ENCODE measurements around the gene SUMF1. TPM values are rescaled to one million over a fixed set of nuclear protein-coding genes. Genes with fewer than 3 reads are reported as not detected.

SUMF1 gene
- polyA plus RNA-seq, 1 donor (not counting 4 experiments of a cell fraction or from before 2014, with no cell fraction given), result 36.1 TPM

GRCh38 chr3:4336850-4337546 is 130.1 kb downstream of the SUMF1 start:
- dilution Hi-C loops (cut with MboI; ENCODE audit: extremely low pct_ligation_motif_present, low sequenced_read_pairs), result no loop called here
- H2AFZ ChIP-seq (ENCODE audit: control insufficient read depth, low read length), result no peak overlapping the region
- no peak overlapping the region for H3K4me2 ChIP-seq (ENCODE audit: control insufficient read depth, extremely low read depth, insufficient read depth, low read depth, low read length)
- no peaks in the 10 kb centered on the region for H4K20me1 ChIP-seq (ENCODE audit: control insufficient read depth, extremely low read depth, insufficient read depth, low read length)
- TF ChIP-seq EZH2 (IDR thresholded peaks at IDR 0.05; ENCODE audit: low read length), result no peak
- H3K4me3 ChIP-seq (ENCODE audit: control insufficient read depth in 2 of 3, extremely low read depth in 1 of 3, insufficient read depth in 2 of 3, low read depth in 1 of 3, low read length in 3 of 3), result no peak overlapping the region
- no peak overlapping the region for H3K9ac ChIP-seq (ENCODE audit: control insufficient read depth, extremely low read depth, insufficient read depth, low read length)
- no peaks in the 10 kb centered on the region for H3K36me3 ChIP-seq (ENCODE audit: control insufficient read depth in 2 of 2, extremely low read depth in 1 of 2, insufficient read depth in 2 of 2, low read length in 2 of 2)
- no peak for DNase-seq (ENCODE audit: low read depth, low spot score)
- FAIRE-seq, result no peak
- no peaks in the 10 kb centered on the region for H3K9me3 ChIP-seq (ENCODE audit: control insufficient read depth, low read depth, low read length)
- H3K9me1 ChIP-seq (ENCODE audit: control insufficient read depth, extremely low read depth, insufficient read depth, low read length), result no peaks in the 10 kb centered on the region
- no peaks in the 10 kb centered on the region for H3K27me3 ChIP-seq (ENCODE audit: control insufficient read depth, extremely low read depth, insufficient read depth, low read length)
- H3K27ac ChIP-seq (ENCODE audit: control insufficient read depth, insufficient read depth, low read length), result no peak overlapping the region
- H3K79me2 ChIP-seq (ENCODE audit: control insufficient read depth, insufficient read depth, low read length), result no peaks in the 10 kb centered on the region
- no peaks in the 10 kb centered on the region for H3K4me1 ChIP-seq (ENCODE audit: control insufficient read depth, extremely low read depth, insufficient read depth, low read length)

- dilution Hi-C loops (cut with MboI; ENCODE audit: extremely low pct_ligation_motif_present, low sequenced_read_pairs), result no loop called here
- Histone ChIP-seq H3K36me3 (ENCODE audit: control insufficient read depth in 2 of 2, extremely low read depth in 1 of 2, insufficient read depth in 2 of 2, low read length in 2 of 2) (no peaks in the 10 kb centered on the region), H3K27ac (ENCODE audit: control insufficient read depth, insufficient read depth, low read length) (no peak overlapping the region), H3K79me2 (ENCODE audit: control insufficient read depth, insufficient read depth, low read length) (no peaks in the 10 kb centered on the region), H3K27me3 (ENCODE audit: control insufficient read depth, extremely low read depth, insufficient read depth, low read length) (no peaks in the 10 kb centered on the region), H3K4me1 (ENCODE audit: control insufficient read depth, extremely low read depth, insufficient read depth, low read length) (no peaks in the 10 kb centered on the region), H3K9ac (ENCODE audit: control insufficient read depth, extremely low read depth, insufficient read depth, low read length) (no peak overlapping the region), H3K9me1 (ENCODE audit: control insufficient read depth, extremely low read depth, insufficient read depth, low read length) (no peaks in the 10 kb centered on the region), H2AFZ (ENCODE audit: control insufficient read depth, low read length) (no peak overlapping the region), H3K4me3 (ENCODE audit: control insufficient read depth in 2 of 3, extremely low read depth in 1 of 3, insufficient read depth in 2 of 3, low read depth in 1 of 3, low read length in 3 of 3) (no peak overlapping the region), H3K4me2 (ENCODE audit: control insufficient read depth, extremely low read depth, insufficient read depth, low read depth, low read length) (no peak overlapping the region), H4K20me1 (ENCODE audit: control insufficient read depth, extremely low read depth, insufficient read depth, low read length) (no peaks in the 10 kb centered on the region), H3K9me3 (ENCODE audit: control insufficient read depth, low read depth, low read length) (no peaks in the 10 kb centered on the region)
- TF ChIP-seq, protein P1, sequence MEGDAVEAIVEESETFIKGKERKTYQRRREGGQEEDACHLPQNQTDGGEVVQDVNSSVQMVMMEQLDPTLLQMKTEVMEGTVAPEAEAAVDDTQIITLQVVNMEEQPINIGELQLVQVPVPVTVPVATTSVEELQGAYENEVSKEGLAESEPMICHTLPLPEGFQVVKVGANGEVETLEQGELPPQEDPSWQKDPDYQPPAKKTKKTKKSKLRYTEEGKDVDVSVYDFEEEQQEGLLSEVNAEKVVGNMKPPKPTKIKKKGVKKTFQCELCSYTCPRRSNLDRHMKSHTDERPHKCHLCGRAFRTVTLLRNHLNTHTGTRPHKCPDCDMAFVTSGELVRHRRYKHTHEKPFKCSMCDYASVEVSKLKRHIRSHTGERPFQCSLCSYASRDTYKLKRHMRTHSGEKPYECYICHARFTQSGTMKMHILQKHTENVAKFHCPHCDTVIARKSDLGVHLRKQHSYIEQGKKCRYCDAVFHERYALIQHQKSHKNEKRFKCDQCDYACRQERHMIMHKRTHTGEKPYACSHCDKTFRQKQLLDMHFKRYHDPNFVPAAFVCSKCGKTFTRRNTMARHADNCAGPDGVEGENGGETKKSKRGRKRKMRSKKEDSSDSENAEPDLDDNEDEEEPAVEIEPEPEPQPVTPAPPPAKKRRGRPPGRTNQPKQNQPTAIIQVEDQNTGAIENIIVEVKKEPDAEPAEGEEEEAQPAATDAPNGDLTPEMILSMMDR (optimal IDR thresholded peaks at IDR 0.05 in 1 of 3, IDR thresholded peaks at IDR 0.05 in 1 of 3, conservative IDR thresholded peaks at IDR 0.05 in 1 of 3; ENCODE audit: extremely low read depth in 1 of 3, insufficient read depth in 2 of 3, low read length in 3 of 3), result no peak
- TF ChIP-seq EZH2 (IDR thresholded peaks at IDR 0.05; ENCODE audit: low read length), result no peak
- DNase-seq (ENCODE audit: low read depth, low spot score) (no peak), FAIRE-seq (no peak)
Measured at GRCh38 chr3:4335840-4336562, 131.1 kb downstream of the SUMF1 start.

Measured in keratinocyte (primary cell).